Activated T-cell treated with anti-CD3 and anti-CD28 coated beads, Interleukin-2, amount 50 U/mL, for 4 hours (primary cell): Measurements from ENCODE around the gene CCDC15. TPM values are rescaled to one million over a fixed set of nuclear protein-coding genes. Genes with fewer than 3 reads are reported as not detected.

Experiments
- ATAC-seq, 2 donors: fragments of 200-7000 bp; cut with Tn5 transposase; one replicate each; pipeline ENCODE4 v1.10.0; 2021
- DNase-seq: peaks from one replicate; pipeline ENCODE4 v3.0.0-alpha.2; 2020
- H3K27me3 Mint-ChIP-seq: one replicate; pipeline ENCODE4 v1.8.0; 2021; ENCODE audit warnings: low read depth, mixed read lengths
- H3K36me3 Mint-ChIP-seq: one replicate; pipeline ENCODE4 v1.8.0; 2022; ENCODE audit warnings: mixed read lengths; ENCODE audit not compliant: insufficient read depth
- H3K4me1 Mint-ChIP-seq: one replicate; pipeline ENCODE4 v1.8.0; 2021; ENCODE audit warnings: low read depth, mixed read lengths
- H3K4me3 Mint-ChIP-seq: one replicate; pipeline ENCODE4 v1.8.0; 2021; ENCODE audit warnings: mild to moderate bottlenecking, moderate library complexity, mixed read lengths
- H3K9me3 Mint-ChIP-seq: one replicate; pipeline ENCODE4 v1.8.0; 2021; ENCODE audit warnings: mixed read lengths
- total RNA-seq, 3 donors: library from RNA; stranded (reverse); gene quantifications; one replicate each; pipeline ENCODE4 v1.2.1, GENCODE V29; 2021

Gene CCDC15
- total RNA-seq, 3 donors from 2014 or later, result 1.4 to 1.6 (median 1.4) TPM

- no peaks in the 10 kb centered on the region for H3K9me3 Mint-ChIP-seq
- DNase-seq, result no peak
- ATAC-seq, result no peak
- H3K4me3 Mint-ChIP-seq, result no peak overlapping the region
- H3K36me3 Mint-ChIP-seq, result no peaks in the 10 kb centered on the region
- peaks cover 28% of the 10 kb centered on the region for H3K27me3 Mint-ChIP-seq
- H3K4me1 Mint-ChIP-seq, result peaks cover 3% of the 10 kb centered on the region
Observed at GRCh38 chr11:125072961-125073590, 119.1 kb downstream of the CCDC15 start.

GRCh38 chr11:125073616-125074483 lies 119.8 kb downstream of the CCDC15 start:
- DNase-seq (no peak), ATAC-seq (no peak)
- H3K36me3 Mint-ChIP-seq, result no peaks in the 10 kb centered on the region
- H3K4me1 Mint-ChIP-seq, result peaks cover 3% of the 10 kb centered on the region
- no peaks in the 10 kb centered on the region for H3K9me3 Mint-ChIP-seq
- no peak overlapping the region for H3K4me3 Mint-ChIP-seq
- H3K27me3 Mint-ChIP-seq, result peaks cover 24% of the 10 kb centered on the region

- peaks cover 3% of the 10 kb centered on the region for H3K4me1 Mint-ChIP-seq
- ATAC-seq (no peak), DNase-seq (no peak)
- H3K9me3 Mint-ChIP-seq, result no peaks in the 10 kb centered on the region
- H3K36me3 Mint-ChIP-seq, result no peaks in the 10 kb centered on the region
- H3K4me3 Mint-ChIP-seq, result no peak overlapping the region
- peaks cover 18% of the 10 kb centered on the region for H3K27me3 Mint-ChIP-seq
Observed at GRCh38 chr11:125074511-125075241, 120.7 kb downstream of the CCDC15 start.

- Mint-ChIP-seq H3K4me1 (peaks cover 3% of the 10 kb centered on the region), H3K9me3 (no peaks in the 10 kb centered on the region), H3K36me3 (no peaks in the 10 kb centered on the region), H3K27me3 (peaks cover 16% of the 10 kb centered on the region), H3K4me3 (no peak overlapping the region)
- DNase-seq (no peak), ATAC-seq (no peak)
Observed at GRCh38 chr11:125075242-125075625, 121.2 kb downstream of the CCDC15 start.

- H3K27me3 Mint-ChIP-seq, result peaks cover 16% of the 10 kb centered on the region
- DNase-seq, result no peak
- no peaks in the 10 kb centered on the region for H3K36me3 Mint-ChIP-seq
- no peaks in the 10 kb centered on the region for H3K9me3 Mint-ChIP-seq
- peaks cover 3% of the 10 kb centered on the region for H3K4me1 Mint-ChIP-seq
- no peak overlapping the region for H3K4me3 Mint-ChIP-seq
- no peak for ATAC-seq
Observed at GRCh38 chr11:125075900-125076317, 121.9 kb downstream of the CCDC15 start.

- H3K4me3 Mint-ChIP-seq, result no peak overlapping the region
- H3K27me3 Mint-ChIP-seq, result peaks cover 16% of the 10 kb centered on the region
Observed at GRCh38 chr11:125076378-125076945, 122.5 kb downstream of the CCDC15 start.

GRCh38 chr11:125078016-125078415 lies 124.0 kb downstream of the CCDC15 start:
- Mint-ChIP-seq H3K27me3 (peaks cover 8% of the 10 kb centered on the region), H3K4me1 (no peaks in the 10 kb centered on the region), H3K4me3 (no peak overlapping the region), H3K36me3 (no peaks in the 10 kb centered on the region), H3K9me3 (no peaks in the 10 kb centered on the region)
- DNase-seq (no peak), ATAC-seq (no peak)

More at GRCh38 chr11:125076378-125076945, 122.5 kb downstream of the CCDC15 start:
- DNase-seq (no peak), ATAC-seq (no peak)
- Mint-ChIP-seq H3K9me3 (no peaks in the 10 kb centered on the region), H3K36me3 (no peaks in the 10 kb centered on the region), H3K4me1 (no peaks in the 10 kb centered on the region)

GRCh38 chr11:125078516-125079140 lies 124.6 kb downstream of the CCDC15 start:
- Mint-ChIP-seq H3K4me1 (no peaks in the 10 kb centered on the region), H3K4me3 (no peak overlapping the region), H3K9me3 (no peaks in the 10 kb centered on the region), H3K27me3 (peaks cover 8% of the 10 kb centered on the region), H3K36me3 (no peaks in the 10 kb centered on the region)
- DNase-seq (no peak), ATAC-seq (no peak)

GRCh38 chr11:125079151-125079877 lies 125.3 kb downstream of the CCDC15 start:
- Mint-ChIP-seq H3K27me3 (peaks cover 3% of the 10 kb centered on the region), H3K4me1 (no peaks in the 10 kb centered on the region), H3K36me3 (no peaks in the 10 kb centered on the region), H3K9me3 (no peaks in the 10 kb centered on the region), H3K4me3 (no peak overlapping the region)
- no peak for DNase-seq
- ATAC-seq, result no peak

GRCh38 chr11:125079878-125080530 lies 126.0 kb downstream of the CCDC15 start:
- no peak for ATAC-seq
- H3K36me3 Mint-ChIP-seq, result no peaks in the 10 kb centered on the region
- no peak overlapping the region for H3K4me3 Mint-ChIP-seq
- no peak for DNase-seq
- H3K27me3 Mint-ChIP-seq, result peaks cover 3% of the 10 kb centered on the region
- H3K4me1 Mint-ChIP-seq, result no peaks in the 10 kb centered on the region
- no peaks in the 10 kb centered on the region for H3K9me3 Mint-ChIP-seq

- ATAC-seq, result no peak
- Mint-ChIP-seq H3K9me3 (no peaks in the 10 kb centered on the region), H3K4me1 (no peaks in the 10 kb centered on the region), H3K27me3 (peaks cover 3% of the 10 kb centered on the region), H3K4me3 (no peak overlapping the region), H3K36me3 (no peaks in the 10 kb centered on the region)
- no peak for DNase-seq
Observed at GRCh38 chr11:125080531-125080911, 126.5 kb downstream of the CCDC15 start.

GRCh38 chr11:125081098-125081798 lies 127.2 kb downstream of the CCDC15 start:
- DNase-seq (no peak), ATAC-seq (no peak)
- Mint-ChIP-seq H3K36me3 (no peaks in the 10 kb centered on the region), H3K4me1 (no peaks in the 10 kb centered on the region), H3K27me3 (peaks cover 3% of the 10 kb centered on the region), H3K9me3 (no peaks in the 10 kb centered on the region), H3K4me3 (no peak overlapping the region)

GRCh38 chr11:125082040-125082439 lies 128.0 kb downstream of the CCDC15 start:
- H3K36me3 Mint-ChIP-seq, result no peaks in the 10 kb centered on the region
- H3K4me1 Mint-ChIP-seq, result no peaks in the 10 kb centered on the region
- no peak overlapping the region for H3K4me3 Mint-ChIP-seq

More at GRCh38 chr11:125082040-125082439, 128.0 kb downstream of the CCDC15 start:
- H3K9me3 Mint-ChIP-seq, result no peaks in the 10 kb centered on the region
- no peak for DNase-seq
- ATAC-seq, result no peak
- peaks cover 3% of the 10 kb centered on the region for H3K27me3 Mint-ChIP-seq
